Measurements from ENCODE around the gene SLC1A1. TPM values are rescaled to one million over a fixed set of nuclear protein-coding genes. Genes with fewer than 3 reads are reported as not detected.

Gene SLC1A1
- total RNA-seq, 4 donors from 2014 or later, result 1.8 to 12.3 (median 5.6) TPM

DNA sequence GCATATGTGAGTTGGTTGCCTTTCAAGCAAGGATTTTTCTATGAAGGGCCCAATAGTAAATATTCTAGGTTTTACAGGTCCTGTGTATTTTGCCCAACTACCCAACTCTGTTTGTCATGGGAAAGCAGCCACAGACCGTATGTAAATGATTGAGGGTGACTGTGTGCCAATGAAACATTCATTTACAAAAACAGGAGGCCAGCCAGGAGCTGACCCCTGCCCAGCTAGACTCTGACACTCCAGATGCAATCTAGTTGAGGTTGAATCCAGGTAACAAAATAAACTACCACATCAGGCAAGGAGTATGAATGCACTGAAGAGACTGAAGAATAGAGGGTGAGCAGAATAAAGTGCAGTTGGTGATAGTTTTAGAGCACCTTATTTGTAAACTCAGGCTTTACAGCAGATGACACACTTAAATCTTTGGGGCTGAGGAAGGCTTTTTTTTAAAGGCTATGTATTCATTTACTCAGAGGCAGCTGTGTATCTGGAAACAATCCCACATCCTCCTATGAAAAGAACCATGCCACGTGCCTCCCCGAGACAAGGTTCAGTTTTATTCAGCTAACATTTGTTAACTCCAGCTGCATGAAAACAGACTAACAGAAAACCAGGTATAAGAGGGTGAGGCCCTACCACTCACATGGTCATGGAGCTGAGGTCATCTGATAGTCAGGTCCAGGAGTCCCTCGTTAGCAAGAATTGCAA is 60.7 kb downstream of the SLC1A1 start:
- DNase-seq (ENCODE audit: low spot score) (no peak), ATAC-seq (ENCODE audit: low FRiP score) (no peak)
- TF ChIP-seq CTCF (IDR thresholded peaks at IDR 0.05), result no peak

DNA sequence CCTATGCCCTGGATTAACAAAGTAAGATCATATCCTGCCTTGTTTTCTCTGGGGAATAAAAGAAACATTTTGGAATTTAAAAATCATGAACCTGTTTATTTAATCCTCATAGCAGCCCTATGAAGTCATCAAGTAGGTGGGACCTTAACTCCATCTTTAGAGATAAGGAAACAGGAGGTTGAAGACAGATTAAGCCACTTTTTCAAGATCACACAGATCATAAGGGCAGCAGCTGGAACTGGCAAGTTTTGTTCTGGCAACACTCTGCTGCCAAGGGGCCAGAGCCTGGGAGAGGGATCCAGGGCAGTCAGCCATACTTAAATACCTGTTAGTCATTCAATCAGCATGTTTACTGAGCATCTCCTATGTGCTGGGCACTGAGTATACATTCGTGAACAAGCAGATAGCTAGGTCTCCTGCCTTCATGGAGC is 63.7 kb downstream of the SLC1A1 start:
- DNase-seq (ENCODE audit: low spot score) (no peak), ATAC-seq (ENCODE audit: low FRiP score) (no peak)
- no peak for TF ChIP-seq CTCF (IDR thresholded peaks at IDR 0.05)

- no peak for DNase-seq (ENCODE audit: low spot score)
- no peak for TF ChIP-seq CTCF (IDR thresholded peaks at IDR 0.05)
- ATAC-seq (ENCODE audit: low FRiP score), result no peak
These were observed 65.0 kb downstream of the SLC1A1 start for GRCh38 chr9:4555236-4555635.

DNA sequence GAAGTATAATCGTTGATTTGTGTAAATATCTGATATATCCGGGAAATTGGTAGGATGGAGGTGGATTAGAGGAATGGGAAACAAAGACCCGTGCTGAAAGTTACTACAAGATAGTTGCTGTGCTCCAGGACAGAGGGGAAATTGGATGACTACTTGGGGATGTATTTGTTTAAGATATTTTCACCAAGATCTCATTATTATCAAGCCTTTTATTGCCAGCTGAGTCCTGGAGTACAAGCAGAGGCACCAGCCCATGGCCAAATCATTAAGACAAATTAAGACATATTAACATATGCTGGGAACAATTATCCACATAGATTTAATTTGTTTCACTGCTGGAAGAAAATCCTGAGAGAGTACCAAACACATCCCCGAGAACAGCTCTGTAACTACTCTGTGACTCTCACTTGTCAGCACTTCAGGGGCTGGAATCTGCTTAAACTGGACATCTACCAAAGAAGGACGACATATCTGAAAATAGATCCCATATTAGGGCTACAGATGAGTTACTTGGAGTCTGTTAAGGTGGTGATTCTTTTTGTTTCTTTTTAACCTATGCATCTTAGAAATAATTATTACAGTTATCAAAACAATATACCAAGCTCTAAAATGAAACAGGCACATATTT is 68.2 kb downstream of the SLC1A1 start:
- no peak for TF ChIP-seq CTCF (IDR thresholded peaks at IDR 0.05)
- no peak for DNase-seq (ENCODE audit: low spot score)
- ATAC-seq (ENCODE audit: low FRiP score), result no peak

- TF ChIP-seq CTCF (IDR thresholded peaks at IDR 0.05), result no peak
- DNase-seq (ENCODE audit: low spot score) (no peak), ATAC-seq (ENCODE audit: low FRiP score) (no peak)
These were observed 69.3 kb downstream of the SLC1A1 start for GRCh38 chr9:4559261-4560182.

DNA sequence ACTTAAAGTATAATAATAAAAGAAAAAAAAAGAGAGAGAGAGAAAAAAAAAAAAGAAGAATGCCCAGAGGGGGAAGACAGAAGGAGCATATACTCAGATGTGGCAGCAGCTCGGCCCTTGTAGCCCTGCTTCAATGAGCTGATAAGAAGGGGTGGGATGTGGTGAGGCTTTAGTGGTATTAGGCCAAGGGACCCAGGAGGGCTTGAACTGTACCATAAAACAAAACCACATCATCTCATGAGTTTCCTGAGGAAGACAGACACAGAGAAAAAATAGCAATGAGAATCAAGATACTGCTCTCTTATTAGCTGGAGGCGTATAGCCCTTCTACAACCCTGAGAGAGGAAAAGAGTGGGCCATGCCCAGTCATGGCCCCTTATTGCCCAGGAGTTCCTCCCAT is 72.8 kb downstream of the SLC1A1 start:
- ATAC-seq (ENCODE audit: low FRiP score) (no peak), DNase-seq (ENCODE audit: low spot score) (no peak)
- no peak for TF ChIP-seq CTCF (IDR thresholded peaks at IDR 0.05)

All from omental fat pad (tissue), 4 donors.